ENCODE measurements around the gene UBR3.

- TF ChIP-seq CTCF (conservative IDR thresholded peaks at IDR 0.05; ENCODE audit: low read depth, low read length) (no peak), EZH2 (IDR thresholded peaks at IDR 0.05; ENCODE audit: borderline replicate concordance, low read depth, low read length, poor library complexity, severe bottlenecking) (no peak)
Observed at GRCh38 chr2:169845016-169845415, 17.8 kb downstream of the UBR3 start.

Data from A673 (cell line).